Stimulated activated CD8-positive, alpha-beta memory T cell treated with anti-CD3 and anti-CD28 coated beads, Interleukin-4, amount 100 ng/mL, for 24 hours (primary cell): Measurements from ENCODE around the gene CASP3.
"Not testable (repeated sequence)": the region's sequence is repeated elsewhere in the genome, so short reads cannot be mapped to it uniquely, and the experiment has no call there.

Experiments used
- DNase-seq: peaks from one replicate; pipeline ENCODE4 v3.0.0-alpha.2; 2020; ENCODE audit warnings: low read depth

CASP3 gene

DNA sequence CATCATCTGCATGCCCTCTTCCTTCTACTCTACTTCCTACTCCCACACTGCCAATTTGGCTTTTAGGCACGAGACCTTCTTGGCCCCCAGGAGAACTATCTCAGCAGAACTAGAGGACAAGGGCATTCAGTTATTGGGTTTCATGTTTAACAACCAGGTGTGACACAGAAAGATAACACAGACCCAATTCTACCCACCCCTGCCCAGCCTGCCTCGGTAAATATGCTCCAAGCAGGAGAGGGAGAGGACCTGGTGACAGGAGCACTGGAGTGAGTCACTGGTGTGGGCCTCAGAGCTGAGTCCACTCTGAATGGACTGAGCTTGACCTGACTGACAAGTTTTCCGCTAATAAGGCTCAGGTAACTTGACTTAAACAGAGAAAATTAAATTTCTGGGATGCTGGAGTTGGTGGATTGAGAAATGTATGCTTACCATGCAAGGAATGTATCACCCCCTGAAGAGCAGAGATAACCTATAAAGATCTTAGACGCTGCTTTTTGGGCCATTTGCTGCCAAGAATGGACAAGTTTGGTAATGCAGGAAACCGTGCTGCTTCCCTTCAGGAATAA is 52.5 kb downstream of the CASP3 start:
- DNase-seq = no peak

DNA sequence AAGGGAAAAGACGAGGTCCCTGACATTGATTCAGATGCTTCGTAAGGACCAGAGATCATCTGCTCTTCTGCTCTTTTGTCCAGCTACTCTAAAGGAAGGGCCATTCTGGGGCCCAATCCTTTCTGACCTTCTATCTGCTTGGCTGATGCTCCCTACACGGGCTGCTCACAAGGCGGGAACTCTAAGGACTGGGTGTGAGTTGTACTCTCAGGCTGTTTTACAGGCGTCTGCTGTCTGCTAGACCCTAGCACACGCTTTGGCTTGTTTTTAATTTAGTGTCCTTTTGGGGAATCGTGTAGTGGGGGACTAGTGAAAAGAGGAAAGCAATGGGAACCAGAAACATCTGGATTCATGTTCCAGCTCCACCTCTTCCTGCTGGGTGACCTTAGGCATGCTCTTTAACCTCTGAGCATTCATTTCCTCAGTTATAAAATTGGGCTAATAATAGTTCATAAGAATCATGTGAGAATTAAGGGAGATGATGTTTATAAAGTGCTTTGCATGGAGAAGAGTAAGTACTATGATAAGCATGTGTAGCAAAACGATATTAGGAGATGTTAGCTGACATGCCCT is 53.1 kb downstream of the CASP3 start:
- DNase-seq = no peak

DNA sequence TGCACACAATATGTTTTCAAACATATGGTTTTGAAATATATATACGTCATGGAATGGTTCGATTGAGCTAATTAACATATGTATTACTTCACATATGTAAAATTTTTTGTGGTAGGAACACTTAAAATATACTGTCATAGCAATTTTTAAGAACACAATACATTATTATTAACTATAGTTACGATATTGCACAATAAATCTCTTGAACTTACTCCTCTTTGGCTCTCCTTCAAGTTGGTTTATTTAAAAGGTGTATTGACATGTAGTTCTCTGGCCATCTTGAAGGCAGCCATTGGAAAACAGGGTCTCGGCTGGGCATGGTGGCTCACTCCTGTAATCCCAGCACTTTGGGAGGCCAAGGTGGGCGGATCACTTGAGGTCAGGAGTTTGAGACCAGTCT is 53.8 kb downstream of the CASP3 start:
- no peak for DNase-seq

DNA sequence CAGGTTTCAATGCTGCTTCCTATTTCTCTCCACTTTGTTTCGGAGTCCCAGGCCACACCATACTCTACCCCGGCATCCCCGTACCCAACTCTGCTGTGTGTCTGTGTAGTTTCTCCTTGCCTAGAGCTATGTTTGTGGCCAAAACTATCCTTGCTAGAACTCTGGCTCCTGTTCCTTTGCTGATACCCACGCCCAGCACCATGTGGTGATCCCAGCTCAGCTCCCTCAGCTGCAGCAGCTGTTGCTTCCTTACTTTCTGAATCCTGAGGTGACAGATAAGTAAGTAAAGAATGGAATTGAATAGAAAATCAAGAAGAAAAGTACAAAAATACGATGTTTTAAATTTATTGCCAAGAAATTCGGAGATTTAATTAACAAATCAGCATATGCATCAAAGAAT is 55.8 kb downstream of the CASP3 start:
- no peak for DNase-seq

DNA sequence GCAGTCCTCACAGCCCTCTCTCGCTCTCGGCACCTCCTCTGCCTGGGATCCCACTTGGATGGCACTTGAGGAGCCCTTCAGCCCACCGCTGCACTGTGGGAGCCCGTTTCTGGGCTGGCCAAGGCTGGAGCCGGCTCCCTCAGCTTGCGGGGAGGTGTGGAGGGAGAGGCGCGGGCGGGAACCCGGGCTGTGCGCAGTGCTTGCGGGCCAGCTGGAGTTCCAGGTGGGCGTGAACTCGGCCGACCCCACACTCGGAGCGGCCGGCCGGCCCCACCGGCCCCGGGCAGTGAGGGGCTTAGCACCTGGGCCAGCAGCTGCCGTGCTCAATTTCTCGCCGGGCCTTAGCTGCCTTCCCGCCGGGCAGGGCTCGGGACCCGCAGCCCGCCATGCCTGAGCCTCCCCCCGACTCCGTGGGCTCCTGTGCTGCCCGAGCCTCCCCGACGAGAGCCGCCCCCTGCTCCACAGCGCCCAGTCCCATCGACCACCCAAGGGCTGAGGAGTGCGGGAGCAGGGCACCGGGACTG is 57.4 kb downstream of the CASP3 start:
- not testable (repeated sequence) for DNase-seq

DNA sequence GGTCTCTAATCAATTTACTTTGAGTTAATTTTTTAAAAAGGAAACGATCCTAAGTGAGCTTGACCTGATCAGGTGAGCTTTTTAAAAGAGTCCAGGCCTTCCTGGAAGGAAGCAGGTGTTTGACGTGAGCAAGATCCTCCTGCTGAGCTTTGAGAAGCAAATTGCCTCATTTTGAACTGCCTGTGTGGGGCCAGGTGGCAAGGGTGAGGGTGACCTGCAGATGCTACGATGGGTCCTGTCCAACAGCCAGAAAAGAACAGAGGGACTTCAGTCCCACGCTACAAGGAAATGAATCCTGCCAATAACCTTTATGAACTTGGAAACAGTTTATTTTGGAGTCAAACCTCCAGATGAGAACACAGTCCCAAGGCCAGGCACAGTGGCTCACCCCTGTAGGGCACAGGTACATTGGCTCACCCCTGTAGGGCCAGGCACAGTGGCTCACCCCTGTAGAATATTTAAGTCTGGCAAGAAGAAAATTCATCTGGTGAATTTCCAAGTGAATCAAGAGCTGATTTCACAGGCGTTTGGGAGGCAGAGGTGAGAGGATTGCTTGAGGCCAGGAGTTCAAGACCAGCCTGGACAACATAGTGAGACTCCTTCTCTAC is 58.1 kb downstream of the CASP3 start:
- DNase-seq = no peak

DNA sequence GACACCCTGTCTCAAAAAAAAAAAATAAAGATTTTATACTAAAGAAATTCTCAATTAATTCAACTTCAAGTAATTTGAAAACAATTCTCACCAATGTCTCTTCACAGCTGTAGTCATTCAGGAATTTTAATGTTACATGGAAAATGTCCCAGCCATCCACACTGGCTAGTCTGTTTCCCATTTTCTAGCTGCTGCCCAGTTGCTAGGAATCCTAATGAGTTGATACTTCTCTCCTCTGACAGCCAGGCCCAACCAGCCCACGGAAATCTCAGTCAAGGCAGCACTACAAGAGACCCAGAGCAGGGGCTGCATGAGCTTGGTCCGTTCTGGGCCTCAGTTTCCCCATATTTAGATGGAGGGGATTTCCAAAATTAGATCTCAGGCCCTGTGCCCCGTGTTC is 59.1 kb downstream of the CASP3 start:
- no peak for DNase-seq

DNA sequence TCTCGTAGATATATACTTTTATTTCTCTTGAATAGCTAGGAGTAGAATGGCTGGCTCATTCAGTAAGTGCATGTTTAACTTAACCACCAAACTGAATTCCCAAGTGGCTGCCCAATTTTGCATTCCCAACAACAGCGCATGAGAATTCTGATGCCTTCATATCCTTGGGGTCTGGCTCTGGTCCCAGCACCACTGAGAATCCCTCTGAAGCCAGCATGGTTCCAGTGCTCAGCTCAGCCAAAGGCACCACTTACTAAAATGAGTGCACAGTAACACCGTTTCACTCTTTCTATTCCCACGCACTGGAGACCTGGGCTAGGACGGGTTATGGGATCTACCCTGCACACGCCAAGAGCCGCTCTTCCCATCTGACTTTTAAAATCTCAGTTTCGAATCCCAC is 60.4 kb downstream of the CASP3 start:
- DNase-seq = no peak

DNA sequence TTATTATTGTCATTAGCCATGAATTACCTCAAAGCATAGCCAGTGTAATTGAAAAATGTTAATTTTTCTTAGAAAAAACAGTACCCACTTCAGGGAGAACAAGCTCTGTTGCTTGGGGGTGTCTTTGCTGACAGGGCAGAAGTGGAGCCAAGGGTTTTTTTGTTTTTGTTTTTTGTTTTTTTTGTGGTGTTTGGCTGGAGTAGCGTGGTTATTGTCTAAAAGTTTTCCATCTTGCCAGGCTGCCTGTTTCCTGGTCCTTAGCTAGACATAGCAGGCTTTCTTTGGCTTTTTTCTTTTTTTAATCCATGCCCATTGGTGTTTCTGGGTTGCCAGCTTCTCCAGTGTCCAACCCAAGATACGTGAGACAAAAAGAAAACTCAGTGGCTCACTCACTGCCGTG is 61.5 kb downstream of the CASP3 start:
- no peak for DNase-seq

DNA sequence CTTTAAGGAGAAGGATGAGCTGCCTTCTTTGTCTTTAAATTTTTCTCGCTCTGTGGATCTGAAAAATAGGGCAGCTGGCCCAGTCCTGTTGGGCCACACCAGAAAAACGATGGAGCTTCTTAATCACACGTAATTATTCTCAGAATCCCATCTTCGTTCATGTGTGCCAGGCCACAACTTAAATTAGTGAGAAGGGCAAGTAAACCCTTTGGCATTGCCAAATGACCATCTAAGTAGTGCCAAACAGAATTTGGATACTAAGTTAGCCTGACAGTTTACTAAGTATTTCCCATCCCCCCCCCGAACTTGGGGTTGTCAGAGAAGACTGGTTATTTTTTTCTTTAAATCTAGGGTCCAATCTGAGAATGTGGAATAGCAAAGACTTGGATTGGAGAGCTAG is 62.0 kb downstream of the CASP3 start:
- DNase-seq = no peak

DNA sequence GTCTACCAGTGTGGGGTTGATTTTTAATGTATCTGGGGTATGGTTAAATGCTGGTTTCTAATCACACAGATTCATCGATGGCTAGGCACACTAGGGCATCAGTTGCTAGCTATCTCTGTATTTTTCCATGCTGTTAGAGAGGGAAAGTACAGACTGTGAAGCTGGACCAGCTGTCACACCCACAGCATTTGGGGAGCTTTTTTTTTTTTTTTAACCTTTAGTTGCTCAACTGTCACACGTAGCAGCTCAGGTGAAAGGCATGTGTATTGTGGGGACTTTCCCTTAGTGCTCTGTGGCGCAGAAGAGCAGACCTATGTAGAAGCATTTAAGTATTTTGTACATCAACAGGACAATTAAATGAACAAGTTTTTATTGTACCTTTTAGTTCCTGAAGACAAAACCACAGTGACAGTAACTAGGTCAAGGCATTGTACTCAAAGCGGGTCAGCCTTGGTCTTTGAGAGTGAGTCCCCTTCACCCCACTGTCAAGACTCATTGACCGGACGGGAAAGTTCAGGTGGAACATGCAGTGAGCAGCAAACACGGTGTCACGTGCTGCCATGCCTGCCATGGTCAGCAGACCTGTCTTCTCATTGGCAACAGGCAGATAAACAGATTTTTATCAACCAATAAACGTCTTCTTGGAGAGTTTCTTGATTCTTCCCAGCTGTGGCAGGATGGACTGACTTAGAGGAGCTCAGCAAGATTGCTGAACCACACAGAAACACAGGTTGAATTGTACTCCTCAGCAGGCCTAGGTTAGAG is 65.3 kb downstream of the CASP3 start:
- no peak for DNase-seq
